Hepatocyte (in vitro differentiated cells): ENCODE measurements around the gene TAPT1.

ENCODE experiments used
- EZH2phosphoT487 ChIP-seq: fragments of 200-600 bp; sonication (generic); IDR thresholded peaks from one replicate; pipeline ENCODE4 v1.6.1; 2018; ENCODE audit warnings: antibody characterized with exemption, mild to moderate bottlenecking, low read depth, moderate library complexity; ENCODE audit not compliant: unreplicated experiment, severe bottlenecking
- TF ChIP-seq, protein P1 (sequence below): fragments of 200-600 bp; sonication (generic); IDR thresholded peaks from 2 replicates; pipeline ENCODE4 v1.5.1; 2016; ENCODE audit warnings: antibody characterized with exemption, mild to moderate bottlenecking; ENCODE audit not compliant: poor library complexity

DNA sequence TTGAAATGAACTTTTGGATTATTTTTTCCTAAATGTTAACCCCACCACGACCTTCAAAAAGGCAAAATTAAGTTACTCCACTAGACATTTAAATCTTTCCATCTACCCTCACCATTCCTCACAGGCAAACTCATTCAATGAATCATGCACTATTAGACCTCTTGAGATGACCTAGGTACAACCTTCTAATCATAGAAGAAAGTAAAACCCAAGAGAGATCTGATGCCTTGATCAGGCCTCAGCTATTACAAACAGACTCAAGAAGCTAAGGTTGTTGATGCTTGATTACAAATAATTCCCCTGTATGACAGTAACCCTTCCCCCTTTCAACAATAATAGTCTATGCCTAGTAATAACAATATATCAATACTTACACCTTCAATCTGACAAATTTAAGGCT is 18.9 kb downstream of the TAPT1 start:
- TF ChIP-seq, protein P1, sequence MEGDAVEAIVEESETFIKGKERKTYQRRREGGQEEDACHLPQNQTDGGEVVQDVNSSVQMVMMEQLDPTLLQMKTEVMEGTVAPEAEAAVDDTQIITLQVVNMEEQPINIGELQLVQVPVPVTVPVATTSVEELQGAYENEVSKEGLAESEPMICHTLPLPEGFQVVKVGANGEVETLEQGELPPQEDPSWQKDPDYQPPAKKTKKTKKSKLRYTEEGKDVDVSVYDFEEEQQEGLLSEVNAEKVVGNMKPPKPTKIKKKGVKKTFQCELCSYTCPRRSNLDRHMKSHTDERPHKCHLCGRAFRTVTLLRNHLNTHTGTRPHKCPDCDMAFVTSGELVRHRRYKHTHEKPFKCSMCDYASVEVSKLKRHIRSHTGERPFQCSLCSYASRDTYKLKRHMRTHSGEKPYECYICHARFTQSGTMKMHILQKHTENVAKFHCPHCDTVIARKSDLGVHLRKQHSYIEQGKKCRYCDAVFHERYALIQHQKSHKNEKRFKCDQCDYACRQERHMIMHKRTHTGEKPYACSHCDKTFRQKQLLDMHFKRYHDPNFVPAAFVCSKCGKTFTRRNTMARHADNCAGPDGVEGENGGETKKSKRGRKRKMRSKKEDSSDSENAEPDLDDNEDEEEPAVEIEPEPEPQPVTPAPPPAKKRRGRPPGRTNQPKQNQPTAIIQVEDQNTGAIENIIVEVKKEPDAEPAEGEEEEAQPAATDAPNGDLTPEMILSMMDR: no peak
- TF ChIP-seq EZH2phosphoT487: no peak
